Activated naive CD4-positive, alpha-beta T cell treated with anti-CD3 and anti-CD28 coated beads, Interleukin-2, amount 50 U/mL, for 24 hours (primary cell): ENCODE measurements around the gene MEIS2.

Experiments used
- H3K27ac Mint-ChIP-seq: one replicate; pipeline ENCODE4 v1.8.0; 2021; ENCODE audit warnings: mild to moderate bottlenecking, mixed read lengths
- H3K27me3 Mint-ChIP-seq: one replicate; pipeline ENCODE4 v1.8.0; 2021; ENCODE audit warnings: mixed read lengths
- H3K36me3 Mint-ChIP-seq: one replicate; pipeline ENCODE4 v1.8.0; 2021; ENCODE audit warnings: mixed read lengths
- H3K4me1 Mint-ChIP-seq: one replicate; pipeline ENCODE4 v1.8.0; 2021; ENCODE audit warnings: mixed read lengths
- H3K4me3 Mint-ChIP-seq: one replicate; pipeline ENCODE4 v1.8.0; 2021; ENCODE audit warnings: mild to moderate bottlenecking, mixed read lengths
- H3K9me3 Mint-ChIP-seq: one replicate; pipeline ENCODE4 v1.8.0; 2021; ENCODE audit warnings: mixed read lengths

Gene MEIS2

GRCh38 chr15:37050345-37050744, 50.0 kb downstream of the MEIS2 start:
- Mint-ChIP-seq H3K4me3 (no peak overlapping the region), H3K27me3 (no peaks in the 10 kb centered on the region), H3K4me1 (no peaks in the 10 kb centered on the region), H3K9me3 (peaks cover 9% of the 10 kb centered on the region), H3K36me3 (no peaks in the 10 kb centered on the region), H3K27ac (no peak overlapping the region)

GRCh38 chr15:37046876-37047614, 53.3 kb downstream of the MEIS2 start:
- Mint-ChIP-seq H3K36me3 (no peaks in the 10 kb centered on the region), H3K4me3 (no peak overlapping the region), H3K27ac (no peak overlapping the region), H3K27me3 (no peaks in the 10 kb centered on the region), H3K9me3 (peaks cover 5% of the 10 kb centered on the region), H3K4me1 (no peaks in the 10 kb centered on the region)

DNA sequence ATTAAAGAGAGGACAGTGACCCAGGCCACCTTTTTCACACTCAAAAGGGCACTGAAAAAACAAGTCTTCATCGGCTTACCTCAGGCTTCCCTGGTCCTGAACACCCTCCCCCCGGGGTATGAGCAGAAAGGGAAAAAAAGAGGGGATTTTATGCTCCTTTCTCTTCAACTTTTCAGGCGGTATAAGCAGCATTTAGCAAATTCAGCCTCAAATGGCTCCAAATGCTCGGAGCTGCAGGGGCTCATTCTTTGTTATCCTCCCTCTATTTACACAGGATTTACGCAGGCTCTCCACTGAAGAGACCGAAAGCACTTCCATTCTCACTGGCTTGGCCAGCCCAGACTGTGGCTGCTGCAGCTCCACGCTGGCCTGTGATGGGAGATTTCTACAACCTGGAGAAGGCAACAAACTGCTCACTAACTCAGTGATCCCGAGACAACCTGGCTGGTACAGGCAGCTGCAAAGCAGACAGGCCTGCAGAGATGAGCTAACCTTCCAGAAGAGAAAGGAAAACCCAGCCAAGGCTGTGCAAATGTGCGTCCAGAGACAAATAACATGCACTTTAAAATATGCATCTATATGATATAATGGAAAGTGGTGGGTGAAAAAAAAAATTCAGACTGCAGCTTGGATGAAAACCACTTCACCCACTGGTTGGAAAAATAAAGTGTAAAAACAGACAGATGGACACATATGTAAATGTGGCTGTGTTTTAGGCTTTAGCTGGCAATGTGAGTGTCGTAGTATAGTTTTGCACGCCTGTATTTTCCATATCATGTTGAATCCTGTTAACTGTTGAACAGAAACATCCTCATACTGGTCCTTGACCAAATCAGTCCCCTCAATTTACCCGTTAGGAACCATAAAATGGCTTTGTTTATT, 54.2 kb downstream of the MEIS2 start:
- Mint-ChIP-seq H3K4me1 (no peaks in the 10 kb centered on the region), H3K27ac (no peak overlapping the region), H3K9me3 (peaks cover 5% of the 10 kb centered on the region), H3K4me3 (no peak overlapping the region), H3K27me3 (no peaks in the 10 kb centered on the region), H3K36me3 (no peaks in the 10 kb centered on the region)

GRCh38 chr15:37044915-37045648, 55.3 kb downstream of the MEIS2 start:
- no peak overlapping the region for H3K4me3 Mint-ChIP-seq
- H3K4me1 Mint-ChIP-seq: no peaks in the 10 kb centered on the region
- no peaks in the 10 kb centered on the region for H3K36me3 Mint-ChIP-seq
- H3K9me3 Mint-ChIP-seq: no peaks in the 10 kb centered on the region
- no peak overlapping the region for H3K27ac Mint-ChIP-seq
- no peaks in the 10 kb centered on the region for H3K27me3 Mint-ChIP-seq

DNA sequence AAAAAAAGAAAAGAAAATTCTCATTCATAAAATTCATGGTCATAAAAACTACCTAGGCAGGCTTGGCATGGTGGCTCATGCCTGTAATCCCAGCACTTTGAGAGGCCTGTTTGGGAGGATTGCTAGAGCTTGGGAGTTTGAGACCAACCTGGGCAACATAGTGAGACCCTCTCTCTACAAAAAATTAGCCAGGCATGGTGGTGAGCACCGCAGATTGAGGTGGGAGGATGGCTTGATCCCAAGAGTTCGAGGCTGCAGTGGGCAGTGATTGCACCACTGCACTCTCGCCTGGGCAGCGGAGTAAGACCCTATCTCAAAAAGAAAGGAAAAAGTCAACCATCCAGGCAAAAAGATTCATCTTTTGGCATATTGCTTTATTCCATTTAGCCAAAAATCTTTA, 58.5 kb downstream of the MEIS2 start:
- Mint-ChIP-seq H3K36me3 (no peaks in the 10 kb centered on the region), H3K27me3 (no peaks in the 10 kb centered on the region), H3K4me1 (no peaks in the 10 kb centered on the region), H3K4me3 (no peak overlapping the region), H3K27ac (no peak overlapping the region), H3K9me3 (no peaks in the 10 kb centered on the region)

GRCh38 chr15:37041042-37041441, 59.3 kb downstream of the MEIS2 start:
- H3K36me3 Mint-ChIP-seq: no peaks in the 10 kb centered on the region
- H3K4me1 Mint-ChIP-seq: no peaks in the 10 kb centered on the region
- no peaks in the 10 kb centered on the region for H3K27me3 Mint-ChIP-seq
- no peaks in the 10 kb centered on the region for H3K9me3 Mint-ChIP-seq
- no peak overlapping the region for H3K4me3 Mint-ChIP-seq
- H3K27ac Mint-ChIP-seq: no peak overlapping the region

- Mint-ChIP-seq H3K27me3 (no peaks in the 10 kb centered on the region), H3K9me3 (no peaks in the 10 kb centered on the region), H3K4me1 (no peaks in the 10 kb centered on the region), H3K36me3 (no peaks in the 10 kb centered on the region), H3K27ac (no peak overlapping the region), H3K4me3 (no peak overlapping the region)
Observed at GRCh38 chr15:37040072-37040742, 60.1 kb downstream of the MEIS2 start.

GRCh38 chr15:37038716-37039106, 61.6 kb downstream of the MEIS2 start:
- Mint-ChIP-seq H3K36me3 (no peaks in the 10 kb centered on the region), H3K4me1 (no peaks in the 10 kb centered on the region), H3K27ac (no peak overlapping the region), H3K4me3 (no peak overlapping the region), H3K27me3 (no peaks in the 10 kb centered on the region), H3K9me3 (no peaks in the 10 kb centered on the region)

DNA sequence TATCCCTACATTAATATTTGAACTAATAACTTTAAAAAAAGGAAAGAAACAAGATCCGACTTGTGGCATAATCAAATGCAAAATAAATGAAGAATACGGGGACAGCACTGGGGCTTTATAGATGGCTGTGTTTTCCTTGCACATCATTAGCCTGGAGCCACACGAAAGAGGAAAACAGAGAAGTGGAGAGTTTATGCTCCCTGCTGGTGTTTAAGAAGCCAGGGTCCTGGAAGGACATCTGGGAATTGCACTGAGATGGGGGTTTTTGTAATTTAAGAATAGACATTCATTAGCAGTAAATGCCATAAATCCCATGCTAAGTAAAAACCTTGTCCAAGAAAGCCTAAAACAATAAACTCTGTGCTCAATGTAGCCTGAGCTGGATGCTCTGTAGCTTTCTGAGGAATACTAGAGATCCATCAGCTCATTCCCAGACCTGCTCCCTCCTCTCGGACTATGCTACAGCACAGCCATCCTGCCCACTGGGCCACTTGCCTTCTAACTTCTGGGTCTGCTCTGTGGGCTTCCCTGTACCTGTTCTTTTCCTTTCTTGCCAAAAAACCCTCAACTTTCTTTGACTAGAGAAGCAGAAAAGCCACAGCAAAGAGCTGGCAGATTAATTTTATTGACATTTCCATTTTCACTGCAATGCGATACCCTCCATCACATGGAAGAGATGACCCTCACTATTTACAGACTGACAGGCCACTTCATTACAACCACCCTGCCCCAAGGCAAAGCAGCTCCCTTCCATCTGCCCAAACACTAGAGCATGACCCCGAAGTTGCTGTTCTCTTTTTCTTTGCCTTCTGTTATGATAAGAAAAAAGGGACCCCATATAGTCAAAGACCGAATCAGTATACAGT, 62.3 kb downstream of the MEIS2 start:
- H3K36me3 Mint-ChIP-seq: no peaks in the 10 kb centered on the region
- H3K27me3 Mint-ChIP-seq: no peaks in the 10 kb centered on the region
- H3K9me3 Mint-ChIP-seq: no peaks in the 10 kb centered on the region
- no peak overlapping the region for H3K4me3 Mint-ChIP-seq
- H3K4me1 Mint-ChIP-seq: no peaks in the 10 kb centered on the region
- H3K27ac Mint-ChIP-seq: no peak overlapping the region

GRCh38 chr15:37037071-37037655, 63.2 kb downstream of the MEIS2 start:
- no peaks in the 10 kb centered on the region for H3K9me3 Mint-ChIP-seq
- H3K36me3 Mint-ChIP-seq: no peaks in the 10 kb centered on the region
- H3K4me1 Mint-ChIP-seq: no peaks in the 10 kb centered on the region
- no peak overlapping the region for H3K4me3 Mint-ChIP-seq
- H3K27me3 Mint-ChIP-seq: no peaks in the 10 kb centered on the region
- no peak overlapping the region for H3K27ac Mint-ChIP-seq

DNA sequence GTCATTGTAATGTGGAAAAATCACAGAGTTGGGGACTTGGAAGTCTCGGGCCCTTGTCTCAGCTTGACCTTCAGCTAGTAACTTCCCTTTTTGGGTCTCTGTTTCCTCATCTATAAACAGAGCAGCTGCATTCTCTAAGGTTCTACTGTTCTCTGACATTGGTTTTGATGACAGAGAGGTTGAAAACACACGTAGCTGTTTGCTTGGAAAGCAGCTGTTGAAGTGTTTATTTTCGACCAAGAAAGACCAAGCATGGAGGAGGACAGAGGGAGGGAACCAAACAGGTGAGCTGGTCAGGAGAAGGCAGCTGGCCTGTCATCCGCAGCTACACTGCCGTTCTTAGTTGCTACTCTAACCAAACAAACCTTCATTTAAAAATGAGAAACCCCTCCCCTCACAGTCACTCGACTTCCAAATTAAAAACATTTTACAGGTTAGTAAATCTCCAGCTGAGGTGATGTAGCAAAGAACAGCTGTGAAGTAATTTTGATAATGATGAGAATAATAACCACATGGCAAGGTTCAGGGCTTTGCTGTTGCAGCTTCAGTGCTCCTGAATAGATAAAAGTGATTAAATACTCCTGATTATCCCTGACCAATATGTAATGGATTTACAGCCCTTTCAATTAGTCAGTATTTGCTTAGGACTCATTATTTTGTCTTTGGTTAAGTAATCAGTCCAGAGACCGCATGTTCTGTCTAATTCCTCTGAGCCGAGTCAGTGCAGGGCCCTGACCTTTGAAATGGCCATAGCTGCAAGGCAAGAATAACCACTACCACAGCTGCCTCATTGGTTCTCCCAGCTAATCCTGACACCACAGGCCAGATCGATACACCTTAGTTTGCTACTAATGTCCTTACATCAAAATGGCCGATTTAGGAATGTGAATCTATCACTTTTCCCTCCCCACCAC, 65.3 kb downstream of the MEIS2 start:
- peaks cover under 1% of the 10 kb centered on the region for H3K27me3 Mint-ChIP-seq

DNA sequence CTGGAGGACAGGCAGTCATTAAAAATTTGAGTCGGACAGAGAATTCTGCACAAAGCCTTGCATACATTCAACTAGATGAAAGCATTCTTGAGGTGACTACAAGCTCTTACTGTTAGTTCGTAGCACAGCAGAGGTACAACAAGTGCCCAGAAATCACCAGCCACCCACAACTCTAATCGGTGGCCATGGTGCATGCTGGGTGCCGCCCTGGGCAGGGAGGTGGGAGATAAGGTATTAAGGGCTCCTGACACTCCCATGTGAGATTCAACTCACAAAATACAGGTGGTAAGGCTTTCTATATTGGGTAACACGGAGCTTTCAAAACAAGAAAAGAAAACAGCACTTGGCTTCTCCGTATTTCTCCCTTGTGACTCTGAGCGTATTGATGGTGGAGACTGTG, 66.0 kb downstream of the MEIS2 start:
- Mint-ChIP-seq H3K36me3 (no peaks in the 10 kb centered on the region), H3K4me3 (no peak overlapping the region), H3K27me3 (peaks cover 2% of the 10 kb centered on the region), H3K27ac (no peak overlapping the region), H3K4me1 (no peaks in the 10 kb centered on the region), H3K9me3 (no peaks in the 10 kb centered on the region)

More for the DNA sequence above, 65.3 kb downstream of the MEIS2 start:
- Mint-ChIP-seq H3K27ac (no peak overlapping the region), H3K9me3 (no peaks in the 10 kb centered on the region), H3K36me3 (no peaks in the 10 kb centered on the region), H3K4me3 (no peak overlapping the region), H3K4me1 (no peaks in the 10 kb centered on the region)

GRCh38 chr15:37032091-37032775, 68.1 kb downstream of the MEIS2 start:
- no peak overlapping the region for H3K27ac Mint-ChIP-seq
- H3K4me3 Mint-ChIP-seq: no peak overlapping the region
- no peaks in the 10 kb centered on the region for H3K36me3 Mint-ChIP-seq
- H3K9me3 Mint-ChIP-seq: no peaks in the 10 kb centered on the region
- no peaks in the 10 kb centered on the region for H3K4me1 Mint-ChIP-seq
- H3K27me3 Mint-ChIP-seq: peaks cover 2% of the 10 kb centered on the region
